H1 (cell line): Measurements from ENCODE around the gene RAB3C. TPM values are rescaled to one million over a fixed set of nuclear protein-coding genes. Genes with fewer than 3 reads are reported as not detected.

Experiments used
- CTCF ChIA-PET: fragments of 300-600 bp; sonication (Branson Sonifier 250); formaldehyde crosslinking; loops from one replicate; lab custom pipeline; 2021; ENCODE audit not compliant: partially characterized antibody; lab: Charles Lee
- POLR2A ChIA-PET: fragments of 300-600 bp; sonication (Branson Sonifier 250); formaldehyde crosslinking; loops from one replicate; lab custom pipeline; 2021; ENCODE audit warnings: inconsistent platforms; ENCODE audit not compliant: partially characterized antibody; lab: Charles Lee
- DNase-seq, 2 experiments: peaks; one replicate each; pipeline versions ENCODE4 v3.0.0 to v3.0.0-alpha.2; 2010 to 2022; ENCODE audit warnings: low spot score in 2 of 2, low read depth in 1 of 2, mixed read lengths in 1 of 2
- FAIRE-seq: peaks from 2 replicates; lab custom pipeline; 2011; peaks lifted over from hg19 to GRCh38; lab: Jason Lieb, UNC
- H2AFZ ChIP-seq: 2 replicates; pipeline ENCODE4 v1.8.1; 2012; ENCODE audit warnings: low read length, inconsistent platforms
- H2AK5ac ChIP-seq: 2 replicates; pipeline ENCODE4 v1.6.1; 2013; ENCODE audit warnings: low read depth, low read length
- H2BK120ac ChIP-seq: replicated peaks from 2 replicates; pipeline ENCODE3; 2013; ENCODE audit warnings: low read depth, low read length, inconsistent platforms
- H2BK12ac ChIP-seq: 2 replicates; pipeline ENCODE4 v1.6.1; 2013; ENCODE audit warnings: low read depth, low read length
- H2BK15ac ChIP-seq: 2 replicates; pipeline ENCODE4 v1.6.1; 2013; ENCODE audit warnings: low read length
- H2BK20ac ChIP-seq: 2 replicates; pipeline ENCODE4 v1.6.1; 2013; ENCODE audit warnings: low read length
- H2BK5ac ChIP-seq: 2 replicates; pipeline ENCODE4 v1.6.1; 2013; ENCODE audit warnings: low read depth, low read length
- H3K14ac ChIP-seq: 2 replicates; pipeline ENCODE4 v1.6.1; 2013; ENCODE audit warnings: inconsistent platforms; ENCODE audit not compliant: insufficient read length
- H3K18ac ChIP-seq: 2 replicates; pipeline ENCODE4 v1.6.1; 2013; ENCODE audit warnings: low read length; ENCODE audit errors: extremely low read depth
- H3K23ac ChIP-seq: 2 replicates; pipeline ENCODE4 v1.6.1; 2013; ENCODE audit warnings: inconsistent platforms; ENCODE audit not compliant: insufficient read length
- H3K23me2 ChIP-seq: 2 replicates; pipeline ENCODE4 v1.6.1; 2013; ENCODE audit warnings: low read depth, low read length
- H3K27ac ChIP-seq: 2 replicates; pipeline ENCODE4 v1.6.1; 2011; ENCODE audit warnings: low read depth, low read length, inconsistent platforms
- H3K27me3 ChIP-seq, 4 experiments: replicated peaks in 1 of 4; 1 replicate in 1 of 4; 2 replicates in 3 of 4; pipeline versions ENCODE4 v1.6.1 to v1.8.1; 2011 to 2013; ENCODE audit warnings: low read length in 3 of 4, mild to moderate bottlenecking in 3 of 4, inconsistent platforms in 2 of 4, mixed read lengths in 2 of 4, moderate library complexity in 1 of 4; ENCODE audit not compliant: control insufficient read depth in 3 of 4, insufficient read depth in 3 of 4; ENCODE audit errors: extremely low read depth in 1 of 4
- H3K36me3 ChIP-seq, 4 experiments: 2 replicates each; pipeline versions ENCODE4 v1.6.1 to v1.8.1; 2011 to 2013; ENCODE audit warnings: mild to moderate bottlenecking in 4 of 4, low read length in 3 of 4, moderate library complexity in 2 of 4, control low read depth in 1 of 4, inconsistent platforms in 1 of 4; ENCODE audit not compliant: insufficient read depth in 4 of 4, control insufficient read depth in 2 of 4
- H3K4ac ChIP-seq: replicated peaks from 2 replicates; pipeline ENCODE3; 2013; ENCODE audit warnings: low read length, low read depth, mixed read lengths, inconsistent platforms; ENCODE audit not compliant: insufficient read length
- H3K4me1 ChIP-seq, 4 experiments: replicated peaks in 1 of 4; 1 replicate in 1 of 4; 2 replicates in 3 of 4; pipeline versions ENCODE4 v1.6.1 to v1.8.1; 2011 to 2013; ENCODE audit warnings: low read length in 3 of 4, inconsistent platforms in 2 of 4, mixed read lengths in 1 of 4; ENCODE audit not compliant: insufficient read depth in 4 of 4, control insufficient read depth in 3 of 4
- H3K4me2 ChIP-seq, 2 experiments: 2 replicates each; pipeline versions ENCODE4 v1.6.1 to v1.8.1; 2011 to 2013; ENCODE audit warnings: low read depth in 2 of 2, low read length in 2 of 2, control low read depth in 1 of 2, inconsistent platforms in 1 of 2, mild to moderate bottlenecking in 1 of 2; ENCODE audit not compliant: insufficient read depth in 1 of 2
- H3K4me3 ChIP-seq, 4 experiments: fragments of 200-600, 300-600 bp in 1 of 4; sonication (generic), shearing (Covaris generic), sonication (Bioruptor Twin) in 1 of 4; 2 replicates each; pipeline versions ENCODE4 v1.5.1 to v1.8.1; 2011 to 2016; ENCODE audit warnings: low read length in 4 of 4, low read depth in 3 of 4, control low read depth in 2 of 4, inconsistent platforms in 2 of 4, mild to moderate bottlenecking in 2 of 4, mixed read lengths in 1 of 4, moderate library complexity in 1 of 4; ENCODE audit not compliant: insufficient read depth in 2 of 4; ENCODE audit errors: extremely low read depth in 1 of 4
- H3K56ac ChIP-seq: replicated peaks from 2 replicates; pipeline ENCODE3; 2013; ENCODE audit warnings: low read depth, mild to moderate bottlenecking, mixed read lengths, low read length, inconsistent platforms; ENCODE audit not compliant: insufficient read length
- H3K79me1 ChIP-seq: 2 replicates; pipeline ENCODE4 v1.6.1; 2013; ENCODE audit warnings: low read depth, low read length, control low read depth
- H3K79me2 ChIP-seq, 2 experiments: 2 replicates each; pipeline versions ENCODE4 v1.6.1 to v1.8.1; 2012 to 2013; ENCODE audit warnings: low read length in 2 of 2, mild to moderate bottlenecking in 2 of 2, inconsistent platforms in 1 of 2; ENCODE audit not compliant: insufficient read depth in 2 of 2, control insufficient read depth in 1 of 2
- H3K9ac ChIP-seq, 4 experiments: replicated peaks in 1 of 4; 1 replicate in 1 of 4; 2 replicates in 3 of 4; pipeline versions ENCODE4 v1.6.1 to v1.8.1; 2011 to 2013; ENCODE audit warnings: low read depth in 3 of 4, low read length in 3 of 4, control low read depth in 2 of 4, mild to moderate bottlenecking in 2 of 4, moderate library complexity in 2 of 4, inconsistent platforms in 1 of 4; ENCODE audit errors: extremely low read depth in 1 of 4
- H3K9me3 ChIP-seq, 2 experiments: 2 replicates each; pipeline versions ENCODE4 v1.6.1 to v1.8.1; 2012 to 2013; ENCODE audit warnings: mild to moderate bottlenecking in 2 of 2, moderate library complexity in 2 of 2, control low read depth in 1 of 2, inconsistent platforms in 1 of 2, low read depth in 1 of 2, low read length in 1 of 2, mixed read lengths in 1 of 2; ENCODE audit not compliant: insufficient read depth in 2 of 2
- H4K20me1 ChIP-seq, 2 experiments: replicated peaks in 1 of 2; 2 replicates each; pipeline versions ENCODE3 to v1.8.1; 2011 to 2013; ENCODE audit warnings: inconsistent platforms in 2 of 2, low read length in 2 of 2, mild to moderate bottlenecking in 1 of 2; ENCODE audit not compliant: insufficient read depth in 2 of 2, control insufficient read depth in 1 of 2
- H4K5ac ChIP-seq: 2 replicates; pipeline ENCODE4 v1.6.1; 2013; ENCODE audit warnings: low read length, low read depth, mixed read lengths, inconsistent platforms; ENCODE audit not compliant: insufficient read length
- H4K8ac ChIP-seq: 2 replicates; pipeline ENCODE4 v1.8.0; 2013; ENCODE audit warnings: mild to moderate bottlenecking, moderate library complexity, low read length, inconsistent platforms; ENCODE audit not compliant: insufficient read depth; ENCODE audit errors: extremely low read depth
- H4K91ac ChIP-seq: replicated peaks from 2 replicates; pipeline ENCODE3; 2013; ENCODE audit warnings: low read length, mixed read lengths, inconsistent platforms; ENCODE audit not compliant: insufficient read length
- ASH2L ChIP-seq: fragments of 200-600, 300-600 bp; sonication (generic); IDR thresholded peaks from one replicate; pipeline ENCODE4 v1.7.1; 2017; ENCODE audit warnings: low read length
- BCL11A ChIP-seq, 2 experiments: IDR thresholded peaks; one replicate each; pipeline ENCODE4 v1.6.1; 2011; ENCODE audit warnings: low read depth in 2 of 2, low read length in 2 of 2, mild to moderate bottlenecking in 2 of 2
- CBX8 ChIP-seq: fragments of 300-800, 300-1000 bp; sonication (generic); IDR thresholded peaks from 2 replicates; pipeline ENCODE4 v1.7.1; 2016; ENCODE audit warnings: low read depth, low read length, borderline replicate concordance
- CEBPB ChIP-seq: IDR thresholded peaks from 2 replicates; pipeline ENCODE4 v1.6.1; 2012; ENCODE audit warnings: low read depth, low read length
- CHD2 ChIP-seq: IDR thresholded peaks from 2 replicates; pipeline ENCODE4 v1.6.1; 2012; ENCODE audit warnings: low read length, improper control_type of control experiment
- EGR1 ChIP-seq: IDR thresholded peaks from 2 replicates; pipeline ENCODE4 v1.6.1; 2011; ENCODE audit warnings: low read depth, low read length, borderline replicate concordance
- EZH2 ChIP-seq: fragments of 200-600 bp; sonication (generic); IDR thresholded peaks from 2 replicates; pipeline ENCODE4 v1.7.1; 2012; ENCODE audit warnings: low read depth, mild to moderate bottlenecking, moderate library complexity, low read length, inconsistent platforms; ENCODE audit not compliant: severe bottlenecking
- MAFK ChIP-seq: IDR thresholded peaks from 2 replicates; pipeline ENCODE4 v1.6.1; 2012; ENCODE audit warnings: low read depth, mild to moderate bottlenecking, improper control_type of control experiment, low read length
- NRF1 ChIP-seq: IDR thresholded peaks from 2 replicates; pipeline ENCODE4 v1.6.1; 2011; ENCODE audit warnings: mild to moderate bottlenecking, low read depth, low read length, improper control_type of control experiment
- RAD21 ChIP-seq, 2 experiments: IDR thresholded peaks in 1 of 2; conservative IDR thresholded peaks in 1 of 2; 2 replicates each; pipeline ENCODE4 v1.6.1; 2011; ENCODE audit warnings: low read depth in 2 of 2, low read length in 2 of 2, improper control_type of control experiment in 1 of 2, inconsistent platforms in 1 of 2, mild to moderate bottlenecking in 1 of 2, moderate library complexity in 1 of 2
- RNF2 ChIP-seq: fragments of 200-900, 300-1000 bp; sonication (generic); IDR thresholded peaks from 2 replicates; pipeline ENCODE4 v1.7.1; 2016; ENCODE audit warnings: borderline replicate concordance, low read depth, mild to moderate bottlenecking, antibody characterized with exemption, low read length; ENCODE audit not compliant: poor library complexity, severe bottlenecking; ENCODE audit errors: missing control alignments
- SIX5 ChIP-seq: IDR thresholded peaks from 2 replicates; pipeline ENCODE4 v1.6.1; 2011; ENCODE audit warnings: mild to moderate bottlenecking, low read depth, low read length
- SP4 ChIP-seq: IDR thresholded peaks from 2 replicates; pipeline ENCODE4 v1.6.1; 2012; ENCODE audit warnings: low read length, inconsistent platforms
- SUZ12 ChIP-seq: fragments of 200-600 bp; sonication (generic); IDR thresholded peaks from 2 replicates; pipeline ENCODE4 v1.6.1; 2012; ENCODE audit warnings: mild to moderate bottlenecking, inconsistent platforms, low read length, moderate library complexity, mixed read lengths
- TAF1 ChIP-seq: IDR thresholded peaks from 2 replicates; pipeline ENCODE4 v1.6.1; 2011; ENCODE audit warnings: mild to moderate bottlenecking, low read depth, low read length
- WGBS, 2 experiments: shearing (Covaris generic) in 1 of 2; methylation state at CpG; one replicate each; pipeline versions ENCODE4 v1.1.6 to v1.1.7; 2013 to 2015; ENCODE audit warnings: low lambda C conversion rate in 2 of 2, mixed read lengths in 2 of 2, inconsistent platforms in 1 of 2, low coverage in 1 of 2, missing lambda C conversion rate in 1 of 2; ENCODE audit not compliant: insufficient replicate concordance in 2 of 2, insufficient coverage in 1 of 2, insufficient read length in 1 of 2; ENCODE audit errors: extremely low coverage in 1 of 2, missing lambda C conversion rate in 1 of 2; 5-methylcytosine and 5-hydroxymethylcytosine counted together
- polyA plus RNA-seq, 7 experiments: library from polyadenylated mRNA; depleted of rRNA in 3 of 7; stranded (reverse) in 5 of 7; unstranded in 2 of 7; fragments of >200 nt in 5 of 7; fragments of 200-250 nt in 2 of 7; gene quantifications; 1 replicate in 5 of 7; 2 replicates in 1 of 7; 4 replicates in 1 of 7; pipeline versions ENCODE4 v1.2.1 to v1.2.3, GENCODE V29; 2011 to 2013; ENCODE audit warnings: missing spikeins in 2 of 7, mixed read lengths in 2 of 7
- total RNA-seq: library from RNA; stranded (reverse); fragmentation: NEBNext Ultra II Directional; extraction: Animal tissue kit (Norgen Biotek cat#: 25700); gene quantifications from 2 replicates; pipeline ENCODE4 v1.2.1, GENCODE V29; 2021

The RAB3C gene
- total and polyA plus RNA-seq, 2 of the 8 experiments (the other 6 are each of a cell fraction or from before 2014, with no cell fraction given): 14.7 to 18.3 TPM

GRCh38 chr5:58851571-58851970 is 268.7 kb downstream of the RAB3C start:
- TF ChIP-seq RNF2 (no peak), SUZ12 (no peak), EZH2 (no peak), CHD2 (no peak), SIX5 (no peak), CEBPB (no peak), ASH2L (no peak), RAD21 (IDR thresholded peaks at IDR 0.05 in 1 of 2, conservative IDR thresholded peaks at IDR 0.05 in 1 of 2; ENCODE audit: low read depth in 2 of 2, low read length in 2 of 2) (no peak), CBX8 (no peak), EGR1 (no peak), BCL11A (IDR thresholded peaks at IDR 0.05; ENCODE audit: low read depth in 2 of 2, low read length in 2 of 2) (no peak), NRF1 (no peak), MAFK (no peak), TAF1 (no peak), SP4 (no peak)
- TF ChIP-seq, all 59 proteins: peak for 0
- FAIRE-seq: no peak
- ChIA-PET CTCF (interaction anchor here (1.2 to 9.4 kb wide), 5 partner anchors 9 to 1537 kb away, joined by 3 to 201 read pairs (median 13); no protein-coding TSS in a partner anchor), POLR2A (no interaction called here)
- H3K27me3 ChIP-seq: no peaks in the 10 kb centered on the region
- H3K9ac ChIP-seq: no peak overlapping the region
- H3K4me2 ChIP-seq: no peak overlapping the region
- H3K4ac ChIP-seq: no peak overlapping the region
- H3K4me1 ChIP-seq: peaks cover 0 to 6% (median 4%) of the 10 kb centered on the region in 4 experiments; a peak in 5 of 7 replicates
- H3K23me2 ChIP-seq: no peaks in the 10 kb centered on the region; the same call in 1 of the 2 replicates
- H3K9me3 ChIP-seq: no peaks in the 10 kb centered on the region
- H3K14ac ChIP-seq: no peak overlapping the region
- no peaks in the 10 kb centered on the region for H4K20me1 ChIP-seq
- H2BK5ac ChIP-seq: no peak overlapping the region
- H3K79me2 ChIP-seq: no peaks in the 10 kb centered on the region
- no peak for DNase-seq
- no peaks in the 10 kb centered on the region for H3K79me1 ChIP-seq
- H3K4me3 ChIP-seq: no peak overlapping the region
- H3K18ac ChIP-seq: no peak overlapping the region
- H4K5ac ChIP-seq: no peak overlapping the region
- no peaks in the 10 kb centered on the region for H3K36me3 ChIP-seq
- no peak overlapping the region for H3K27ac ChIP-seq
- no peak overlapping the region for H3K23ac ChIP-seq
- H2BK20ac ChIP-seq: no peak overlapping the region
- no peak overlapping the region for H2AK5ac ChIP-seq
- no peak overlapping the region for H2BK12ac ChIP-seq
- H2BK15ac ChIP-seq: no peak overlapping the region
- no peak overlapping the region for H2BK120ac ChIP-seq
- no peak overlapping the region for H2AFZ ChIP-seq
- 91% methylated on average over 5 of the region's 5 CpGs; no CpG with 5 or more reads in 1 of the 2 experiments for WGBS, 2 experiments
- no peak overlapping the region for H4K8ac ChIP-seq
- no peak overlapping the region for H4K91ac ChIP-seq
- no peak overlapping the region for H3K56ac ChIP-seq
